Measurements from ENCODE around the gene SORCS1. TPM values are rescaled to one million over a fixed set of nuclear protein-coding genes. Genes with fewer than 3 reads are reported as not detected.

SORCS1 gene
- total RNA-seq, 4 donors from 2014 or later, result 0.40 to 5.1 (median 2.5) TPM

- Histone ChIP-seq H3K36me3 (no peaks in the 10 kb centered on the region), H3K4me3 (no peak overlapping the region), H3K27ac (no peak overlapping the region), H3K9me3 (no peaks in the 10 kb centered on the region), H3K4me1 (no peaks in the 10 kb centered on the region), H3K27me3 (no peaks in the 10 kb centered on the region)
- no peak for DNase-seq
- TF ChIP-seq EP300 (IDR thresholded peaks at IDR 0.05; ENCODE audit: low read depth) (no peak), POLR2A (IDR thresholded peaks at IDR 0.05) (no peak), CTCF (IDR thresholded peaks at IDR 0.05) (no peak), POLR2AphosphoS5 (IDR thresholded peaks at IDR 0.05) (no peak)
- 81 to 82% methylated on average over 3 to 6 of the region's 6 CpGs for WGBS, 2 donors (ENCODE audit: low coverage in 1 of 2)
- in situ Hi-C loops (cut with MboI; ENCODE audit: low pct_ligation_motif_present in 1 of 4, low pct_unique_long_range_greater_than_20kb in 1 of 4, low sequenced_read_pairs in 3 of 4) (no loop called here), intact Hi-C loops (cut with DNase I; ENCODE audit: low total_unique reads) (no loop called here)
Observed at GRCh38 chr10:106672517-106673175, 491.9 kb downstream of the SORCS1 start.

- intact Hi-C loops (cut with DNase I; ENCODE audit: low total_unique reads), result no loop called here
Observed at GRCh38 chr10:106661767-106662140, 502.8 kb downstream of the SORCS1 start.

GRCh38 chr10:106661133-106661766 is 503.3 kb downstream of the SORCS1 start:
- intact Hi-C loops (cut with DNase I; ENCODE audit: low total_unique reads), result no loop called here
- H3K36me3 ChIP-seq, result no peaks in the 10 kb centered on the region
- H3K9me3 ChIP-seq, result no peaks in the 10 kb centered on the region
- no peaks in the 10 kb centered on the region for H3K4me1 ChIP-seq
- H3K27me3 ChIP-seq, result no peaks in the 10 kb centered on the region
- 50 to 56% methylated on average over 5 of the region's 5 CpGs for WGBS, 2 donors (ENCODE audit: low coverage in 1 of 2)
- in situ Hi-C loops (cut with MboI; ENCODE audit: low pct_ligation_motif_present in 1 of 4, low pct_unique_long_range_greater_than_20kb in 1 of 4, low sequenced_read_pairs in 3 of 4), result no loop called here
- H3K4me3 ChIP-seq, result no peak overlapping the region
- no peak for DNase-seq
- H3K27ac ChIP-seq, result no peak overlapping the region
- TF ChIP-seq CTCF (IDR thresholded peaks at IDR 0.05), result no peak
- no peak for TF ChIP-seq EP300 (IDR thresholded peaks at IDR 0.05; ENCODE audit: low read depth)
- no peak for TF ChIP-seq POLR2AphosphoS5 (IDR thresholded peaks at IDR 0.05)
- no peak for TF ChIP-seq POLR2A (IDR thresholded peaks at IDR 0.05)

More at GRCh38 chr10:106661767-106662140, 502.8 kb downstream of the SORCS1 start:
- no peaks in the 10 kb centered on the region for H3K4me1 ChIP-seq
- H3K4me3 ChIP-seq, result no peak overlapping the region
- H3K27me3 ChIP-seq, result no peaks in the 10 kb centered on the region
- WGBS, 2 donors (ENCODE audit: low coverage in 1 of 2), result 46 to 70% methylated on average over 2 to 3 of the region's 3 CpGs
- TF ChIP-seq POLR2A (IDR thresholded peaks at IDR 0.05) (no peak), CTCF (IDR thresholded peaks at IDR 0.05) (no peak), EP300 (IDR thresholded peaks at IDR 0.05; ENCODE audit: low read depth) (no peak), POLR2AphosphoS5 (IDR thresholded peaks at IDR 0.05) (no peak)
- no peak for DNase-seq
- no peaks in the 10 kb centered on the region for H3K9me3 ChIP-seq
- no peaks in the 10 kb centered on the region for H3K36me3 ChIP-seq
- H3K27ac ChIP-seq, result no peak overlapping the region
- in situ Hi-C loops (cut with MboI; ENCODE audit: low pct_ligation_motif_present in 1 of 4, low pct_unique_long_range_greater_than_20kb in 1 of 4, low sequenced_read_pairs in 3 of 4), result no loop called here

GRCh38 chr10:106660550-106660949 is 504.0 kb downstream of the SORCS1 start:
- H3K27me3 ChIP-seq, result no peaks in the 10 kb centered on the region
- no peak for DNase-seq
- no peak overlapping the region for H3K4me3 ChIP-seq
- no peaks in the 10 kb centered on the region for H3K36me3 ChIP-seq
- WGBS, 2 donors (ENCODE audit: low coverage in 1 of 2), result 56 to 71% methylated on average over 3 of the region's 3 CpGs
- intact Hi-C loops (cut with DNase I; ENCODE audit: low total_unique reads) (no loop called here), in situ Hi-C loops (cut with MboI; ENCODE audit: low pct_ligation_motif_present in 1 of 4, low pct_unique_long_range_greater_than_20kb in 1 of 4, low sequenced_read_pairs in 3 of 4) (no loop called here)
- H3K27ac ChIP-seq, result no peak overlapping the region
- TF ChIP-seq CTCF (IDR thresholded peaks at IDR 0.05) (no peak), EP300 (IDR thresholded peaks at IDR 0.05; ENCODE audit: low read depth) (no peak), POLR2A (IDR thresholded peaks at IDR 0.05) (no peak), POLR2AphosphoS5 (IDR thresholded peaks at IDR 0.05) (no peak)
- H3K9me3 ChIP-seq, result no peaks in the 10 kb centered on the region
- H3K4me1 ChIP-seq, result no peaks in the 10 kb centered on the region
